HCT116 (cell line): Measurements from ENCODE around the gene TMEM130. TPM values are rescaled to one million over a fixed set of nuclear protein-coding genes. Genes with fewer than 3 reads are reported as not detected.

Experiments
- ATAC-seq: fragments of 200-7000 bp; cut with Tn5 transposase; 2 replicates; pipeline ENCODE4 v1.9.1; 2020; ENCODE audit warnings: mild to moderate bottlenecking, moderate library complexity
- BruUV-seq: library from RNA; stranded (reverse); fragments of 400-500 nt; replicated peaks from 2 replicates; lab custom pipeline; 2021; lab: Mats Ljungman, UMichigan
- CTCF ChIA-PET: fragments of 300-600 bp; sonication (Branson Sonifier 250); formaldehyde crosslinking; loops from one replicate; lab custom pipeline; 2021; ENCODE audit warnings: antibody characterized with exemption; lab: Charles Lee
- POLR2A ChIA-PET: fragments of 300-600, 350-600 bp; sonication (Branson Sonifier 250); formaldehyde crosslinking; loops from one replicate; lab custom pipeline; 2021; ENCODE audit warnings: antibody characterized with exemption; lab: Charles Lee
- RAD21 ChIA-PET, 2 experiments: fragments of 300-600 bp; sonication (Branson Sonifier 250); formaldehyde crosslinking; loops; one replicate each; lab custom pipeline; 2023; ENCODE audit warnings: low total read pairs in 2 of 2; ENCODE audit not compliant: uncharacterized antibody in 2 of 2, unreplicated experiment in 2 of 2, low non-redundant PET in 1 of 2; lab: Charles Lee
- DNase-seq: peaks from one replicate; pipeline ENCODE4 v3.0.0-alpha.2; 2010; ENCODE audit warnings: low read depth, low spot score
- H2AFZ ChIP-seq: fragments of 200-600 bp; shearing (Covaris generic), sonication (generic); 2 replicates; pipeline ENCODE4 v1.6.1; 2017; ENCODE audit warnings: low read depth, mixed run types, mixed read lengths, antibody characterized with exemption, low read length; ENCODE audit not compliant: poor library complexity, severe bottlenecking
- H3K27ac ChIP-seq: 2 replicates; pipeline ENCODE4 v1.5.1; 2012; ENCODE audit warnings: low read depth, low read length
- H3K27me3 ChIP-seq: fragments of 200-600 bp; sonication (generic); 2 replicates; pipeline ENCODE4 v1.6.1; 2016; ENCODE audit warnings: mixed run types, low read length, mixed read lengths; ENCODE audit not compliant: insufficient read depth
- H3K36me3 ChIP-seq, 2 experiments: fragments of 200-500 bp in 1 of 2; fragments of 200-600 bp in 1 of 2; sonication (Bioruptor generic) in 1 of 2; sonication (generic) in 1 of 2; 2 replicates each; pipeline versions ENCODE4 v1.5.1 to v1.6.1; 2014 to 2016; ENCODE audit warnings: low read length in 2 of 2, inconsistent platforms in 1 of 2, mixed read lengths in 1 of 2, mixed run types in 1 of 2; ENCODE audit not compliant: insufficient read depth in 2 of 2, control insufficient read depth in 1 of 2
- H3K4me1 ChIP-seq, 2 experiments: fragments of 200-600 bp in 1 of 2; sonication (generic) in 1 of 2; 2 replicates each; pipeline versions ENCODE4 v1.5.1 to v1.6.1; 2012 to 2017; ENCODE audit warnings: low read length in 2 of 2, inconsistent platforms in 1 of 2, mild to moderate bottlenecking in 1 of 2, mixed read lengths in 1 of 2, mixed run types in 1 of 2, moderate library complexity in 1 of 2; ENCODE audit not compliant: insufficient read depth in 2 of 2, control insufficient read depth in 1 of 2
- H3K4me2 ChIP-seq: fragments of 200-600 bp; sonication (generic); 2 replicates; pipeline ENCODE4 v1.6.1; 2017; ENCODE audit warnings: mixed run types, low read length, mixed read lengths
- H3K4me3 ChIP-seq, 2 experiments: fragments of 200-600 bp in 1 of 2; sonication (generic) in 1 of 2; replicated peaks in 1 of 2; 2 replicates each; pipeline ENCODE4 v1.5.1; 2011 to 2016; ENCODE audit warnings: low read length in 2 of 2, control low read depth in 1 of 2, low read depth in 1 of 2, mild to moderate bottlenecking in 1 of 2, mixed read lengths in 1 of 2, mixed run types in 1 of 2
- H3K79me2 ChIP-seq: fragments of 200-600 bp; sonication (generic); 2 replicates; pipeline ENCODE4 v1.6.1; 2017; ENCODE audit warnings: mild to moderate bottlenecking, mixed run types, low read length, moderate library complexity, mixed read lengths; ENCODE audit not compliant: insufficient read depth
- H3K9ac ChIP-seq: fragments of 200-600 bp; sonication (generic); 2 replicates; pipeline ENCODE4 v1.6.1; 2016; ENCODE audit warnings: low read length, mixed read lengths
- H3K9me2 ChIP-seq: fragments of 200-600 bp; sonication (generic), shearing (Covaris generic); 2 replicates; pipeline ENCODE4 v1.6.1; 2017; ENCODE audit warnings: mixed run types, mild to moderate bottlenecking, moderate library complexity; ENCODE audit not compliant: insufficient read depth
- H3K9me3 ChIP-seq, 2 experiments: fragments of 200-500 bp in 1 of 2; fragments of 200-600 bp in 1 of 2; sonication (Bioruptor generic) in 1 of 2; sonication (generic) in 1 of 2; 2 replicates each; pipeline ENCODE4 v1.6.1; 2014 to 2017; ENCODE audit warnings: low read length in 2 of 2, mixed read lengths in 2 of 2, inconsistent platforms in 1 of 2, low read depth in 1 of 2, mild to moderate bottlenecking in 1 of 2, mixed run types in 1 of 2, moderate library complexity in 1 of 2; ENCODE audit not compliant: control insufficient read depth in 1 of 2, insufficient read depth in 1 of 2
- H4K20me1 ChIP-seq: fragments of 200-600 bp; sonication (generic), shearing (Covaris generic); 2 replicates; pipeline ENCODE4 v1.6.1; 2017; ENCODE audit warnings: mixed run types, mild to moderate bottlenecking, moderate library complexity; ENCODE audit not compliant: insufficient read depth
- ATF3 ChIP-seq: IDR thresholded peaks from 2 replicates; pipeline ENCODE4 v1.6.1; 2012
- CBX3 ChIP-seq: IDR thresholded peaks from 2 replicates; pipeline ENCODE4 v1.6.1; 2012; ENCODE audit warnings: low read depth
- CTCF ChIP-seq, 3 experiments: fragments of 200-600 bp in 1 of 3; sonication (generic) in 1 of 3; IDR thresholded peaks in 2 of 3; conservative IDR thresholded peaks in 1 of 3; 2 replicates each; pipeline ENCODE4 v1.5.1; 2012 to 2017; ENCODE audit warnings: low read depth in 2 of 3, low read length in 2 of 3, antibody characterized with exemption in 1 of 3, borderline replicate concordance in 1 of 3, control low read depth in 1 of 3, mild to moderate bottlenecking in 1 of 3, mixed read lengths in 1 of 3, mixed run types in 1 of 3, moderate library complexity in 1 of 3; ENCODE audit not compliant: insufficient read depth in 1 of 3
- EGR1 ChIP-seq: IDR thresholded peaks from 2 replicates; pipeline ENCODE4 v1.6.1; 2012; ENCODE audit warnings: low read depth
- ELF1 ChIP-seq: IDR thresholded peaks from 2 replicates; pipeline ENCODE4 v1.6.1; 2012; ENCODE audit warnings: low read depth, borderline replicate concordance
- EZH2 ChIP-seq: fragments of 200-600 bp; sonication (generic); IDR thresholded peaks from 2 replicates; pipeline ENCODE4 v1.6.1; 2017; ENCODE audit warnings: antibody characterized with exemption, mixed run types
- EZH2phosphoT487 ChIP-seq: fragments of 200-600 bp; IDR thresholded peaks from 2 replicates; pipeline ENCODE4 v1.6.1; 2018; ENCODE audit warnings: antibody characterized with exemption, borderline replicate concordance
- MAX ChIP-seq: IDR thresholded peaks from 2 replicates; pipeline ENCODE4 v1.6.1; 2012
- POLR2A ChIP-seq: IDR thresholded peaks from 2 replicates; pipeline ENCODE4 v1.7.0; 2011; ENCODE audit warnings: borderline replicate concordance; ENCODE audit not compliant: insufficient read depth, insufficient read length; ENCODE audit errors: extremely low read depth
- POLR2AphosphoS5 ChIP-seq: IDR thresholded peaks from 2 replicates; pipeline ENCODE4 v1.6.1; 2011; ENCODE audit warnings: mild to moderate bottlenecking, low read depth, low read length, moderate library complexity
- RAD21 ChIP-seq: IDR thresholded peaks from 2 replicates; pipeline ENCODE4 v1.6.1; 2012; ENCODE audit warnings: low read depth, mild to moderate bottlenecking
- REST ChIP-seq: IDR thresholded peaks from 2 replicates; pipeline ENCODE4 v1.6.1; 2012; ENCODE audit warnings: low read depth
- SIN3A ChIP-seq: IDR thresholded peaks from 2 replicates; pipeline ENCODE4 v1.6.1; 2012; ENCODE audit warnings: low read depth
- SP1 ChIP-seq: IDR thresholded peaks from 2 replicates; pipeline ENCODE4 v1.6.1; 2012; ENCODE audit warnings: low read depth
- SRF ChIP-seq: IDR thresholded peaks from 2 replicates; pipeline ENCODE4 v1.6.1; 2012; ENCODE audit warnings: low read depth
- YY1 ChIP-seq: IDR thresholded peaks from 2 replicates; pipeline ENCODE4 v1.6.1; 2011; ENCODE audit warnings: low read length, low read depth, moderate library complexity, mild to moderate bottlenecking; ENCODE audit not compliant: insufficient replicate concordance; ENCODE audit errors: extremely low read depth
- ZBTB33 ChIP-seq: IDR thresholded peaks from 2 replicates; pipeline ENCODE4 v1.6.1; 2011; ENCODE audit warnings: mild to moderate bottlenecking, low read length, moderate library complexity; ENCODE audit not compliant: insufficient replicate concordance; ENCODE audit errors: extremely low read depth
- ZNF274 ChIP-seq: fragments of 200-500 bp; sonication (Bioruptor generic); IDR thresholded peaks from 2 replicates; pipeline ENCODE4 v1.6.1; 2014; ENCODE audit warnings: mild to moderate bottlenecking, low read depth, low read length, inconsistent platforms
- intact Hi-C: fragments of 100-400 bp; cut with micrococcal nuclease; formaldehyde crosslinking; loops from 2 replicates; pipeline ENCODE4 v1.10.0; 2022
- total RNA-seq: library from RNA; stranded (reverse); gene quantifications from one replicate; pipeline ENCODE4 v1.2.1, GENCODE V29; 2021; ENCODE audit not compliant: unreplicated experiment

TMEM130 gene
- total RNA-seq, 1 experiment from 2014 or later, result not detected

- Histone ChIP-seq H2AFZ (no peak overlapping the region), H3K4me1 (peaks cover 6 to 15% of the 10 kb centered on the region in 2 experiments; a peak in 3 of 4 replicates), H3K27me3 (no peaks in the 10 kb centered on the region), H3K79me2 (no peaks in the 10 kb centered on the region), H3K4me2 (peak overlapping the region; percentile 24; the same call in 1 of the 2 replicates), H3K9me2 (no peaks in the 10 kb centered on the region), H3K9me3 (no peaks in the 10 kb centered on the region), H3K9ac (no peak overlapping the region), H3K27ac (no peak overlapping the region), H4K20me1 (no peaks in the 10 kb centered on the region), H3K4me3 (no peak overlapping the region), H3K36me3 (no peaks in the 10 kb centered on the region)
- TF ChIP-seq MAX, result no peak
- no peak for TF ChIP-seq ELF1
- TF ChIP-seq EGR1, result no peak
- TF ChIP-seq ZBTB33, result no peak
- TF ChIP-seq POLR2A, result no peak
- no peak for TF ChIP-seq YY1
- TF ChIP-seq CTCF (IDR thresholded peaks at IDR 0.05 in 2 of 3, conservative IDR thresholded peaks at IDR 0.05 in 1 of 3; ENCODE audit: borderline replicate concordance in 1 of 3, insufficient read depth in 1 of 3, low read depth in 2 of 3, low read length in 2 of 3), result no peak
- TF ChIP-seq EZH2, result no peak
- TF ChIP-seq RAD21, result no peak
- TF ChIP-seq SIN3A, result no peak
- TF ChIP-seq POLR2AphosphoS5, result no peak
- TF ChIP-seq ATF3, result no peak
- no peak for TF ChIP-seq SP1
- no peak for TF ChIP-seq SRF
- TF ChIP-seq EZH2phosphoT487, result no peak
- no peak for TF ChIP-seq ZNF274
- no peak for TF ChIP-seq REST
- no peak for TF ChIP-seq CBX3
- ATAC-seq (no peak), DNase-seq (no peak)
- intact Hi-C loops, result no loop called here
- ChIA-PET CTCF (interaction anchor here (1.2 kb wide), 1 partner anchor 57 kb away, joined by 3 read pairs; no protein-coding TSS in a partner anchor), POLR2A (interaction anchor here (0.5 kb wide), 1 partner anchor 402 kb away, joined by 4 read pairs; the partner anchor contains the start of gene BAIAP2L1), RAD21 (no interaction called here)
- no TSS peak for BruUV-seq
Measured at GRCh38 chr7:98802781-98803110, 67.1 kb downstream of the TMEM130 start.
